Measurements from ENCODE around the gene FHIP1A. TPM values are rescaled to one million over a fixed set of nuclear protein-coding genes. Genes with fewer than 3 reads are reported as not detected.

FHIP1A gene
- total RNA-seq, 1 donor from 2014 or later, result 1.7 TPM

DNA sequence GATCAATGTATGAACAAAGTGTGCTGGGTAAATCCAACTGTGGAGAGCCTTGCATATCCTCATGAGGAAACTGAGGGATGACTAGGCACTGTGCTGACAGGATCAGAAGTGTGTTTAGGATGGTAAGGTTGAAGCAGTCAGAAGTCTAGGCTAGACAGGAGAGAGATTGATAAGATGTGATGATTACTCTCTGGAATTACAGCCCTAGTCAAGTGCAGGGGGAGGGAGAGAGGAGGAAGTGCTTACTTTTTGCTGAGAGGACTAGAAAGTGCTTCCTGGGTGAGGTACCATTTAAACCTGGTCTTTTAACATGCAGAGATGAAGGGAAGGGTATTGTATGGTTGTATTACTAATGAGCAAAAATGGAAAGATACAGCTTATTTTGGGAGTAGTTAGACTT lies 23.7 kb downstream of the FHIP1A start:
- Mint-ChIP-seq H3K27me3 (ENCODE audit: low read depth) (no peaks in the 10 kb centered on the region), H3K27ac (ENCODE audit: unreplicated experiment) (no peak overlapping the region), H3K9me3 (ENCODE audit: low read depth) (no peaks in the 10 kb centered on the region), H3K36me3 (ENCODE audit: low read depth) (no peaks in the 10 kb centered on the region), H3K4me1 (ENCODE audit: low read depth) (peaks cover 54% of the 10 kb centered on the region), H3K4me3 (ENCODE audit: unreplicated experiment) (no peak overlapping the region)
- no peak for TF ChIP-seq CTCF (IDR thresholded peaks at IDR 0.05)
- no peak for DNase-seq (ENCODE audit: low spot score)

GRCh38 chr4:151434183-151434860 lies 25.3 kb downstream of the FHIP1A start:
- peaks cover 42% of the 10 kb centered on the region for H3K4me1 Mint-ChIP-seq (ENCODE audit: low read depth)
- H3K4me3 Mint-ChIP-seq (ENCODE audit: unreplicated experiment), result no peak overlapping the region
- TF ChIP-seq CTCF (IDR thresholded peaks at IDR 0.05), result no peak
- no peak for DNase-seq (ENCODE audit: low spot score)
- no peaks in the 10 kb centered on the region for H3K9me3 Mint-ChIP-seq (ENCODE audit: low read depth)
- no peaks in the 10 kb centered on the region for H3K27me3 Mint-ChIP-seq (ENCODE audit: low read depth)
- H3K27ac Mint-ChIP-seq (ENCODE audit: unreplicated experiment), result peak overlapping the region; percentile 24
- no peaks in the 10 kb centered on the region for H3K36me3 Mint-ChIP-seq (ENCODE audit: low read depth)

DNA sequence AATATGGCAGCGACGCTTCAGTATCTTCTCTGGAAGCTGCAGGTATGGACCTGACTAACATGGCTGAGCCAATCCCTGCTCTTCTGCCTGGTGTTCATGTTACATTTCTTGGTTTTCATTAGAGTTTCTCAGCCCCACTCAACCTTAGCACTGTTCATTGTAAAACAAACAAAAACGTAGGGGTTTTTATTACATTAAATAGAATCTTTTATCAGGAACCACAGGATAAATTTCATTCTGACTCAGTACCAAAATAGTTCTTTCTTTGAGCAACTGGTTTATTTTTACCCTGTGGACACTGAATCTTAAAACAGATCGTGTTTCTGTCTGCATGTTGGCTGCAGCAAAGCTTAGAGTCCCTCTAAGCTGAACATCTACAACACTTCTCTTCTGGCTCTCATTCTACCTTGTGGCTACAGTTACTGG lies 27.1 kb downstream of the FHIP1A start:
- TF ChIP-seq CTCF (IDR thresholded peaks at IDR 0.05), result no peak
- Mint-ChIP-seq H3K4me1 (ENCODE audit: low read depth) (peaks cover 28% of the 10 kb centered on the region), H3K9me3 (ENCODE audit: low read depth) (no peaks in the 10 kb centered on the region), H3K36me3 (ENCODE audit: low read depth) (no peaks in the 10 kb centered on the region), H3K27me3 (ENCODE audit: low read depth) (no peaks in the 10 kb centered on the region), H3K27ac (ENCODE audit: unreplicated experiment) (peak overlapping the region; percentile 74), H3K4me3 (ENCODE audit: unreplicated experiment) (no peak overlapping the region)
- no peak for DNase-seq (ENCODE audit: low spot score)

GRCh38 chr4:151437505-151437904 lies 28.5 kb downstream of the FHIP1A start:
- no peak overlapping the region for H3K4me3 Mint-ChIP-seq (ENCODE audit: unreplicated experiment)
- no peaks in the 10 kb centered on the region for H3K27me3 Mint-ChIP-seq (ENCODE audit: low read depth)
- no peak for TF ChIP-seq CTCF (IDR thresholded peaks at IDR 0.05)
- H3K4me1 Mint-ChIP-seq (ENCODE audit: low read depth), result peaks cover 27% of the 10 kb centered on the region
- no peak overlapping the region for H3K27ac Mint-ChIP-seq (ENCODE audit: unreplicated experiment)
- no peak for DNase-seq (ENCODE audit: low spot score)
- H3K9me3 Mint-ChIP-seq (ENCODE audit: low read depth), result no peaks in the 10 kb centered on the region
- no peaks in the 10 kb centered on the region for H3K36me3 Mint-ChIP-seq (ENCODE audit: low read depth)

GRCh38 chr4:151438154-151438553 lies 29.2 kb downstream of the FHIP1A start:
- no peak for TF ChIP-seq CTCF (IDR thresholded peaks at IDR 0.05)
- Mint-ChIP-seq H3K4me3 (ENCODE audit: unreplicated experiment) (no peak overlapping the region), H3K27me3 (ENCODE audit: low read depth) (no peaks in the 10 kb centered on the region), H3K36me3 (ENCODE audit: low read depth) (no peaks in the 10 kb centered on the region), H3K9me3 (ENCODE audit: low read depth) (no peaks in the 10 kb centered on the region), H3K4me1 (ENCODE audit: low read depth) (peaks cover 27% of the 10 kb centered on the region), H3K27ac (ENCODE audit: unreplicated experiment) (no peak overlapping the region)
- no peak for DNase-seq (ENCODE audit: low spot score)
